ENCODE results near the gene EIPR1.

DNA sequence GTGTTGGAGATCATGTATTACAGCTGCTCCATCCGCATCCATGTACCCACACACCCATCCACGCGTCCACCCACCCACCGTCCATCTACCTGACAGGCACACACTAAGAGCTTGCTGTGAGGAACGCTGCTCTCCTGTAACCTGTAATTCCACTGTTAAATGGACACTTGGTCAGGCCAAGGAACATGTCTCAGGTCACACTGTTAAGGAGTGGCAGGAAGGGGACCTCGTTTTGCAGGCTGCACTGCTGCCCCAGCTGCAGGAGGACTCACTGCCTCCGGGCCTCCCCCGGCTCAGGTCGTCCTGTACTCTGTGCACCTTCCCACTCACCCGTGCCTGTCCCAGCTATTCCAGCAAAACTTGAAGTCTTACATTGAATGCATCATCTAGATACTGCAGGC lies 170.5 kb downstream of the EIPR1 start:
- no peak for TF ChIP-seq EZH2 (IDR thresholded peaks at IDR 0.05; ENCODE audit: low read length)
- TF ChIP-seq, protein P1, sequence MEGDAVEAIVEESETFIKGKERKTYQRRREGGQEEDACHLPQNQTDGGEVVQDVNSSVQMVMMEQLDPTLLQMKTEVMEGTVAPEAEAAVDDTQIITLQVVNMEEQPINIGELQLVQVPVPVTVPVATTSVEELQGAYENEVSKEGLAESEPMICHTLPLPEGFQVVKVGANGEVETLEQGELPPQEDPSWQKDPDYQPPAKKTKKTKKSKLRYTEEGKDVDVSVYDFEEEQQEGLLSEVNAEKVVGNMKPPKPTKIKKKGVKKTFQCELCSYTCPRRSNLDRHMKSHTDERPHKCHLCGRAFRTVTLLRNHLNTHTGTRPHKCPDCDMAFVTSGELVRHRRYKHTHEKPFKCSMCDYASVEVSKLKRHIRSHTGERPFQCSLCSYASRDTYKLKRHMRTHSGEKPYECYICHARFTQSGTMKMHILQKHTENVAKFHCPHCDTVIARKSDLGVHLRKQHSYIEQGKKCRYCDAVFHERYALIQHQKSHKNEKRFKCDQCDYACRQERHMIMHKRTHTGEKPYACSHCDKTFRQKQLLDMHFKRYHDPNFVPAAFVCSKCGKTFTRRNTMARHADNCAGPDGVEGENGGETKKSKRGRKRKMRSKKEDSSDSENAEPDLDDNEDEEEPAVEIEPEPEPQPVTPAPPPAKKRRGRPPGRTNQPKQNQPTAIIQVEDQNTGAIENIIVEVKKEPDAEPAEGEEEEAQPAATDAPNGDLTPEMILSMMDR (optimal IDR thresholded peaks at IDR 0.05 in 1 of 3, IDR thresholded peaks at IDR 0.05 in 1 of 3, conservative IDR thresholded peaks at IDR 0.05 in 1 of 3; ENCODE audit: extremely low read depth in 1 of 3, insufficient read depth in 2 of 3, low read length in 3 of 3) = no peak
